Glutamatergic neuron (in vitro differentiated cells): ENCODE data around the gene TAAR2. TPM values are rescaled to one million over a fixed set of nuclear protein-coding genes. Genes with fewer than 3 reads are reported as not detected.

Experiments
- DNase-seq: peaks from one replicate; pipeline ENCODE4 v3.0.0; 2022
- H3K27ac Mint-ChIP-seq: one replicate; pipeline ENCODE4 v1.8.0; 2020; ENCODE audit warnings: mild to moderate bottlenecking, mixed read lengths, inconsistent platforms; ENCODE audit not compliant: unreplicated experiment
- H3K27me3 Mint-ChIP-seq: one replicate; pipeline ENCODE4 v1.8.0; 2020; ENCODE audit warnings: mild to moderate bottlenecking, moderate library complexity, mixed read lengths, inconsistent platforms; ENCODE audit not compliant: unreplicated experiment
- H3K36me3 Mint-ChIP-seq: one replicate; pipeline ENCODE4 v1.8.0; 2020; ENCODE audit warnings: mild to moderate bottlenecking, mixed read lengths, inconsistent platforms; ENCODE audit not compliant: unreplicated experiment
- H3K4me1 Mint-ChIP-seq: one replicate; pipeline ENCODE4 v1.8.0; 2020; ENCODE audit warnings: mild to moderate bottlenecking, low read depth, mixed read lengths, inconsistent platforms; ENCODE audit not compliant: unreplicated experiment
- H3K4me3 Mint-ChIP-seq: one replicate; pipeline ENCODE4 v1.8.0; 2020; ENCODE audit warnings: mild to moderate bottlenecking, mixed read lengths, inconsistent platforms; ENCODE audit not compliant: unreplicated experiment
- H3K9me3 Mint-ChIP-seq: one replicate; pipeline ENCODE4 v1.8.0; 2020; ENCODE audit warnings: mild to moderate bottlenecking, moderate library complexity, mixed read lengths, inconsistent platforms; ENCODE audit not compliant: unreplicated experiment
- CTCF ChIP-seq: fragments of 200-600 bp; sonication (generic); IDR thresholded peaks from one replicate; pipeline ENCODE4 v1.5.0; 2021; ENCODE audit not compliant: partially characterized antibody, unreplicated experiment
- total RNA-seq: library from RNA; stranded (reverse); fragmentation: NEBNext Ultra II Directional; extraction: Animal tissue kit (Norgen Biotek cat#: 25700); gene quantifications from one replicate; pipeline ENCODE4 v1.2.1, GENCODE V29; 2021; ENCODE audit not compliant: unreplicated experiment

Gene TAAR2
- total RNA-seq, 1 donor from 2014 or later = not detected

- Mint-ChIP-seq H3K27me3 (no peaks in the 10 kb centered on the region), H3K27ac (no peak overlapping the region), H3K36me3 (no peaks in the 10 kb centered on the region), H3K4me3 (no peak overlapping the region), H3K4me1 (no peaks in the 10 kb centered on the region), H3K9me3 (no peaks in the 10 kb centered on the region)
- no peak for TF ChIP-seq CTCF
- no peak for DNase-seq
These were observed 55.5 kb downstream of the TAAR2 start for GRCh38 chr6:132568611-132569010.

GRCh38 chr6:132567566-132567965 is 56.5 kb downstream of the TAAR2 start:
- H3K27ac Mint-ChIP-seq = no peak overlapping the region
- no peaks in the 10 kb centered on the region for H3K27me3 Mint-ChIP-seq
- TF ChIP-seq CTCF = no peak
- H3K36me3 Mint-ChIP-seq = no peaks in the 10 kb centered on the region
- H3K9me3 Mint-ChIP-seq = no peaks in the 10 kb centered on the region
- DNase-seq = no peak
- H3K4me3 Mint-ChIP-seq = no peak overlapping the region
- no peaks in the 10 kb centered on the region for H3K4me1 Mint-ChIP-seq

Other genes with a start within 250 kb of the TAAR2 start
- gene MOXD1, start 222.8 kb downstream of the TAAR2 start, total RNA-seq = not detected
- gene STX7, start 111.2 kb downstream of the TAAR2 start, total RNA-seq = 62.7 TPM
- not detected for gene TAAR9, start 86.0 kb downstream of the TAAR2 start, total RNA-seq
- not detected for gene TAAR8, start 71.6 kb downstream of the TAAR2 start, total RNA-seq
- not detected for gene TAAR6, start 54.0 kb downstream of the TAAR2 start, total RNA-seq
- gene TAAR5, start 34.5 kb downstream of the TAAR2 start, total RNA-seq = not detected
- gene TAAR1, start 34.9 kb upstream of the TAAR2 start, total RNA-seq = not detected
- not detected for gene VNN1, start 89.8 kb upstream of the TAAR2 start, total RNA-seq
- gene VNN2, start 133.6 kb upstream of the TAAR2 start, total RNA-seq = not detected
- 5.8 TPM for gene SLC18B1, start 174.4 kb upstream of the TAAR2 start, total RNA-seq
- 432 TPM for gene RPS12, start 190.3 kb upstream of the TAAR2 start, total RNA-seq